ENCODE measurements around the gene FPGS.
"Not testable (repeated sequence)": the region's sequence is repeated elsewhere in the genome, so short reads cannot be mapped to it uniquely, and the experiment has no call there.

Gene FPGS

DNA sequence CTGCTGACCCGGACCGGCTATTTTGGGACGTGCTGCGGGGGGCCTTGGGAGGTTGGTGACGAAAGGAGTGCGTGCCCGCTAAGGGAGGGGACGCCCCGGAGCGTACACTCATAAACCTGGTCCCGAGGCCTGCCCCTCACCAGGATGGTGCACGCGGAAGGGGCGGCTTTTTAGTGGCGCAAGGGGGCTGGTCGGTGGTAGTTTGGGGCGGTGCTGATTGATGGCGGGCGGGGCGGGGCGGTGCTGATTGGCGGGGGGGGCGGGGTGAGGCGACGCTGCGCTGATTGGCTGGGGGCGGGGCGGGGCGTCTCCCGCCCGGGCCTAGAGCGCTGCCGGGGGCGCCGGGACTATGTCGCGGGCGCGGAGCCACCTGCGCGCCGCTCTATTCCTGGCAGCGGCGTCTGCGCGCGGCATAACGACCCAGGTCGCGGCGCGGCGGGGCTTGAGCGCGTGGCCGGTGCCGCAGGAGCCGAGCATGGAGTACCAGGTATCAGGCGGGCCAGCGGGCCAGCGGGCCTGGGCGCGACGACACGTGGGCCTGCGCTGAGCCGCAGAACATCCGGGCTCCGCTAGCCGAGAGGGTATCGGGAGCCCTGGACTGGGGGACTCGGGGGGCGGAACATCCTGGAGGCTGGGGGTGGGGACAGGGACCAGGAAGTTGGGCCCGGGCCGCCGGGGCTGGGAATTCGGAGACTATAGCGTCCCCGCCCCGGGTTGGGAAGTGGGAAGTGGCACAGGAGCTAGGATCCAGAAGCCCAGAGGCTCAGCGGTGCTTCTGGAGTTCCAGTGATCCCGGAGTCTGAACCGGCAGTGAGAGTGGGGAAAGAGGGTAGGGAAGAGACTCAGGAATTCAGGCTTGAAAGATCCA, at the start of gene FPGS:
Gene FPGS (plus strand): TSS at position 307 of the 868 bp plus-strand sequence. CDS start 43 bp downstream, at position 350.
- peak; percentile 79 for DNase-seq

- no peak for DNase-seq
Measured at GRCh38 chr9:127753148-127753547, 49.5 kb upstream of the FPGS start.

- no peak for DNase-seq
Measured at GRCh38 chr9:127753622-127754021, 49.1 kb upstream of the FPGS start.

DNA sequence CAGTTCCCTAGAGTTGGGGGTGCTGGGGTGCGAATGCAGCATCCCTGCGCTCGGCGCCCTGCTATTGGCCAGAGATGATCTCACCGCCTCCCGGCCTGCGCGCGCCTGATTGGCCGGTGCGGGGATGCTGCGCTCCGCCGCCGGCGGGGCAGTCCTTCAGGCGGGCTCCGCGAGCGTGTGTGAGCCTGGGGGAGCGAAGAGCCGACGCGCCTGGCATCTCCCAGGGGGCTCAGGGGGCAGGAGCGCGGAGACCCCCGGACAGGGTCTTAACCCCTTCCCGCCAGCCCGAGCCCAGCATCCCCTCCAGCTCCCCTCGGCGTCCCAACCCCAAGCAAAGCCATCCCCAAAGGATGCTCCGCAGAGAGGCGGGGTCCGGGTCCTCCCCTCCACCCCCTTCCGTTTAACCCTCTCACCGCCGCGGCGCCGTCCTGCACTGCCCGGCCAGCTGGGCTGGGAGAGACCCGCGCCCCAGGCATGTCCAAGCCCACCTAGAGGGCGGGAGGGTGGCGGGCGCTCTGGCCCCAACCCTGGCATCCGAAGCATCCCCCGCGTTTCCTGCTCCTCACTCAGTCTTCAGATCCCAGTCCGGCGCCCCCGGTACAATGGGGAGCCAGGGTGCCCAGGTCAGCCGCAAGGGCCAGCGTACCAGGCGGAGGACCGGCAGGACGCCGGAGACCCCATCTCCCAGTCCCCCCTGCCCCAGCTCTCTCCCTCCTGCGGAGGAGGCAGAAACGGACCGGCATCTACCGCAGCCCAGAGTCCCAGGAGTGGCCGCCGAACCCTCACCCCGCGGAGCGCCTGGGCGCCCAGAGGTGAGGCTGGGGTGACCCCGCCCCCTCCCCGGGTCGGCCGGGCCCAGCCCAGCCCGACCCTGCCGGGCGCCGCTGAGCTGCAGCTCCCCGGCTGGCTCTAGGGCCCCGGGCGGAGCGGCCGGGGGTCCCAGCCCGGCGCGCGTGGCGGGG, 48.3 kb upstream of the FPGS start:
- no peak for DNase-seq

DNA sequence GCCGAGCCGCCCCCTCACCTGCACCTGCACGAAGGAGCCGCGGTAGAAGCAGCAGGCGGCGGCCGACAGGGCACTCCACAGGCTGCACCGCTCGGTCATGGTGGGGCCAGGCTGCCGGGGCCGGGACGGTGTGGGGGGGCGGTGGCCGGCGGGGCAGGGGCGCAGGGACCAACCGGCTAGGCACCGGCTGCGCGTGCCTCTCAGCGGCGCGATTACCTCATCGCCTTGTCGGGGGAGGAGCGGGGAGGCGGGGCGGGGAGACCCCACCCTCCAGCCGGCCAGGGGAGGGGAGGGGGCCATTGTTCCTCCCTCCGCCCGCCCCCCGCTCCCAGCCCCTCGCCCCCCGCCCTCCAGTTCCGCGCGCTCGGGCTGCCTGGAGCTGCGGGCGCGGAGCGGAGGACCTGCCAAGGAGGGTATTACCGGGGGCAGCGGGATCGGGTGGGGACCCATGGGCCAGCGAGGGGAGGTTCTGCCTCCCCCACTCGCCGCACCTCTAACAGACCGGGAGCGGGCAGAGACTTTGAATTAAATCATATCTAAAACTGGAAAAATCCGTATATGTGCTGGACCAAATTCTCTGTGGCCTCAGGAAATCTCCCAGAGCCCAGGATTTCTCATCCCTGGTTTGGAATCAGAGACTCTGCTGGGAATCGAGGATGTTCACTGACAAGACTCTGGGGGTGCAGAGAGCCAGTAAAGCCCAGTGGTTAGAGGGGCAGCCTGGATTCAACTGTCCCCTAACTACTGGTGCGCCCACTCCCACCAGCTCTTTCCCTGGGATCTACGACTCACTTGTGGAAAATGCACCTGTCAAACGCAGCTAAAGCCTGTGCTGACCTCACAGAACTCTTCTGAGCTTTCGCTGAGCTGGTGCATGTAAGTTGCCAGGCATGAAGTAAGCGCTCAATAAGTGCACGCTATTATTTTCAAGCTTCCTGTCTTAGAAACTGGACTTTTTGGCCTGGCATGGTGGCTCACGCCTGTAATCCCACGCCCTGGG, 47.3 kb upstream of the FPGS start:
- no peak for DNase-seq

GRCh38 chr9:127756233-127756632, 46.4 kb upstream of the FPGS start:
- no peak for DNase-seq

- DNase-seq = not testable (repeated sequence)
Measured at GRCh38 chr9:127756776-127757175, 45.9 kb upstream of the FPGS start.

DNA sequence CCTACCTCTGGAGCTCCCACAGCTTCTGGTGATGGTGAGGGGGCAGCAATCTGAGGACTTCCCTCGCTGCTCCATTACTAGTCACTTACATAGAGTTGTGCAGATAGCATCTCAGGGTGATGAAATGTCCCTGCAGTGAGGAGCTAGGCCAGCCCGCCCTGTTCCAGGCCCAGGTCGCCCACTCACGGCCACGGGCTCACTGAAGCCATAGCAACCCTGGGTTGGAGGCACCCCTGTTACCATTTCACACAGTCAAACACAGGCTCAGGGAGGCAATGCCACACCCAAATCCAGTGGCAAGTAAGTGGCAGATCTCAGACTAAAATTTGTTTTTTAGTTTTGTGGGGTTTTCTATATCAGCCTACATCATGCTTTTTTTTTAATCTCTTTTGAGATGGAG, 43.8 kb upstream of the FPGS start:
- DNase-seq = no peak

DNA sequence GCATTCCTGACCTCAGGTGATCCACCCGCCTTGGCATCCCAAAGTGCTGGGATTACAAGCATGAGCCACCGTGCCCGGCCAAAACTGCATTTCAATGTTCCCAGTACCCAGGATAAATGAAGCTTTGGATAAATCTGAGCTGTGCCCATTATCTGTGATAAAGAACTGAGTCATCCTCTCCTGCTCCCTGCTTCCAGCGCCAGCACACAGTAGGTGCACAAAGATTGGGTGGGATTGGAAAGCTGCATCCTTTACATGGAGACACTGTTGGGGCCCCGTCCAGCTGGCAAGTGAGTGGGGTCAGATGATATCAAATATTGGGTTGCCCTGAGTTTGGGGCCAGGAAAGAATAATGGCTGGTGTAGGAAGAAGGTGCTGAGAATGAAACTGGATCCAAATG, 41.6 kb upstream of the FPGS start:
- no peak for DNase-seq

- DNase-seq = no peak
Measured at GRCh38 chr9:127761491-127761956, 41.2 kb upstream of the FPGS start.

GRCh38 chr9:127762111-127762676, 40.5 kb upstream of the FPGS start:
- DNase-seq = no peak

- DNase-seq = peak; percentile 21
Measured at GRCh38 chr9:127763918-127764384, 38.7 kb upstream of the FPGS start.

- no peak for DNase-seq
Measured at GRCh38 chr9:127765418-127765817, 37.3 kb upstream of the FPGS start.

DNA sequence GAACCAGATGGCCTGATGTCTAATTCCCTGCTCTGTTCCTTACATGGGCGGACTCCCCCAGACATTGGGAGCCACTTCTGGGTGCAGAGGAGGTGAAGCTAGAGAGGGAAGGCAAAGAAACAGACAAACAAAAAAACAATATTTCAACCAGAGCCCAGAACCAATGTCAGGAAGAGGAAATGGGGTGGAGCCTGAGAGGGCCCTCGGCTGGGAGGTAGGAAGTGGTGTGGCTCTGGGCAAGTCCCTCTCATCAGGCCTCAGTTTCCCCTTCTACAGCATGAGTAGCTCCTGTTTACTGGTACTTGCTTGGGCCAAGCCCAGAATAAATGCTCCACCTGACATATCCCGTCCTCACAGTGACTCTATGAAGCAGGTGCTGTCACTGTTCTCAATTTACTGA, 35.3 kb upstream of the FPGS start:
- DNase-seq = no peak

DNA sequence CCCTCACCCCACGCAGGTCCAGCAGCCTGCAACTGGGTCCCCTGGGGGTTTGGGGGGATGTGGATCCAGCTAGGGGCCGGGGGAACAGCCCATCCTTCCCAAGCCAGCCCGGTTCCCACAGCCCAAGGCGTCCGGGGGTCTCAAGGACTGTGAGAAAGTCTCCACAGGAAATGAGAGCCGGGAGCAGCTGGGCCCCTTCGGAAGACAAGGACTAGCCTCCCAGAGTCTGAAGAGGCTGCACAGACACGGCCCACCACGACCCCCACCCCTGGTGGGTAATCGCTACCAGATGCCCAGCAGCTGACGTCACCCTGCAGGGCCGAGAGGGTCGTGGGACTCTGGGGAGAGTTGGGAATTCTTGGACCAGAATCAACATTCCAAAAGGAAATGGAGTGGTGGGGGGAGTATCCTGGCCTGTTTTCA, 34.8 kb upstream of the FPGS start:
- no peak for DNase-seq

DNA sequence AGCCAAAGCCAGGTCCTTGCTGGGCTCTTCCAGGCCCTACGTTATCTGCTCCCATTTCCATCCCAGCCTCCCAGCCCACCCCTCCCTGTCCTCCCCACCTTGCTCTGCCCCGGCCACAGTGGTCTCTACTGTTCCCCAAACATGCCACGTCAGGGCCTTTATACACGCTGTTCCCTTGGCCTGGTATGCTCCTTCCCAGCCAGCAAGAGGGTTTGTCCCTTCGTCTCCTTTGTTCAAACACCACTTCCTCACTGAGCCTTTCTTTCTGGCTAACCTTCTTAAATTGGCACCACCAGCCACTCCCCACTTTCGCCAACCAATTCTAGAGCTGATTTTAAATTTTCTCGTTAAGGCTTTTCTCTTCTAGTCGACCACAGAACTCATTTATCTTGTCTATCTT, 34.0 kb upstream of the FPGS start:
- DNase-seq = no peak

DNA sequence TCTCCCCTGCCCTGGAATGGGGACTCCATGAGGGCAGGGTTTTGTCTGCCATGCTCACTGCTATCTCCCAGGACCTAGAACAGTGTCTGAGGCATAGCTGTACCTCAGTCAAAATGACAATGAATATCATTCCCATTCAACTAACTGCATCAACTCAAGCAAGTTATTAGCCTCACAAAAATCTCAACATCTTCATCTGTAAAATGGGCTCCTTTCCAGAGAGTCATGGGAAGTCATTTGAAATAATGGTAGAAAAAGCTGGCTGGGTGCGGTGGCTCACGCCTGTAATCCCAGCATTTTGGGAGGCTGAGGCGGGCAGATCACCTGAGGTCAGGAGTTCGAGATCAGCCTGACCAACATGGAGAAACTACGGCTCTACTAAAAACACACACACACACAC, 33.6 kb upstream of the FPGS start:
- no peak for DNase-seq

GRCh38 chr9:127769929-127770582, 32.6 kb upstream of the FPGS start:
- no peak for DNase-seq

- DNase-seq = no peak
Measured at GRCh38 chr9:127770583-127770904, 32.1 kb upstream of the FPGS start.

- peak; percentile 91 for DNase-seq
Measured at GRCh38 chr9:127770905-127771569, 31.6 kb upstream of the FPGS start.
